Left ventricle myocardium superior (tissue), 1 donor: ENCODE results near the gene IRF2BPL. TPM values are rescaled to one million over a fixed set of nuclear protein-coding genes. Genes with fewer than 3 reads are reported as not detected.

ENCODE experiments used
- ATAC-seq: fragments of 200-7000 bp; cut with Tn5 transposase; one replicate; pipeline ENCODE4 v1.9.1; 2020; ENCODE audit warnings: mild to moderate bottlenecking, moderate library complexity
- DNase-seq: peaks from one replicate; pipeline ENCODE4 v3.0.0-alpha.2; 2020
- intact Hi-C: fragments of 100-400 bp; cut with micrococcal nuclease; formaldehyde crosslinking; loops from one replicate; pipeline ENCODE4 v1.11.0; 2022
- total RNA-seq: library from RNA; stranded (reverse); fragmentation: NEBNext Ultra II Directional; extraction: Animal tissue kit (Norgen Biotek cat#: 25700); gene quantifications from one replicate; pipeline ENCODE4 v1.2.1, GENCODE V29; 2021
- donor health status: DM: no; HTN: yes; CAD: no; lungs with severe emphysema.

The IRF2BPL gene
- total RNA-seq, 1 donor from 2014 or later = 42.8 TPM

DNA sequence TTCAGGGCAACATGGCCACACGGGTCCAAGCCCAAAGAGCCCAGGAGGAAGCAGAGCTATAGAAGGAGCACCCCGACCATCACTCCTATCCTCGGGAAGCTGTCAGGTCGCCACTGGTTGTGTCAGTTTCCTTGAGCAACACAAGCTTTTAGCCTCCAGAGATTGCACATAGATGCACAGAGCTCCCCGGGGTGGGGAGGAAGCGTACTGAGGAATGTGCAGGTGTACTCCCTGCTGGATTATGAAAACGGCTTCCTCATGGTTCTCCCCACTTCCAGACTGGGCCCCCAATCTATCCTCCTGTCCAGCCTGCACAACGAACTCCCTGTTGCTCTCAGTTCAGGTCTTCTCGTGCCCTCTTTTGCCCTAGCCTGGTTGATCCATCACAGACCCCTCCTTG lies 30.3 kb upstream of the IRF2BPL start:
- ATAC-seq = no peak
- intact Hi-C loops = no loop called here
- no peak for DNase-seq

DNA sequence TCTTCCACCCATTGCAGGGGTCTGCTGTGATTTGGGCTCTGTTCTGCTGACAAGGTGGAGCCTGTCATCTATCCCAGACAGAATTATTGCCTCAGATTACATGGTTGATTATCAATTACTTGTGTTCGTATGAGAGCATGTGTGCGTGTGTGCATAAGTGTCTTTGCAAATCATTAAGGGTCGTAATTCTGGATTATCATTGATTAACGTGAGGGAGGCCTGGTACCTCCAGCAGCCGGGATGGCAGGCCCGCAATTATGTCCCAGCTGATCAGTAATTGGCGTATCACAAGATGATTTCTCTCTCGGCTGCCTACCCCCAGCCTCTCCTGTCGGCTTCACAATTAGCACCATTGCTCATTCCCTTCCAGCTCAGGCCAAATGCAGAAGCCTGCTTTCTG lies 29.6 kb upstream of the IRF2BPL start:
- ATAC-seq = no peak
- intact Hi-C loops = no loop called here
- no peak for DNase-seq

DNA sequence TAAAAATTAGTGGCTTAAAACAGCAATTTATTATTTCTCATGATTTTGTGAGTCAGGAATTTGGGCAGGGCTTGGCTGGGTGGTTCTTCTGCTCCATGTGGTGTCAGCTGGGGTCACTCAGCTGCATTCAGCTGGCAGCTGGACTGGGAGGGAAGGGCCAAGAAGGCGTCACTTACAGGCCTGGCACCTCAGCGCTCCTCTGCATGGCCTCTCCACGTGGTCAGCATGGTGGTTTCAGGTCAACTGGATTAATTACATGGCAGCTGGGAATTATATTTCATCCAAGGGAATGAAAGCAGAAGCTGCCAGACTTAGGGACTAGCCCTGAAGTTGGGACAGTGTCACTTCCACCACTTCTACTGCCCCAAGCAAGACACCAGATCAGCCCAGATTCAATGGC lies 27.5 kb upstream of the IRF2BPL start:
- no peak for ATAC-seq
- intact Hi-C loops = no loop called here
- DNase-seq = no peak

DNA sequence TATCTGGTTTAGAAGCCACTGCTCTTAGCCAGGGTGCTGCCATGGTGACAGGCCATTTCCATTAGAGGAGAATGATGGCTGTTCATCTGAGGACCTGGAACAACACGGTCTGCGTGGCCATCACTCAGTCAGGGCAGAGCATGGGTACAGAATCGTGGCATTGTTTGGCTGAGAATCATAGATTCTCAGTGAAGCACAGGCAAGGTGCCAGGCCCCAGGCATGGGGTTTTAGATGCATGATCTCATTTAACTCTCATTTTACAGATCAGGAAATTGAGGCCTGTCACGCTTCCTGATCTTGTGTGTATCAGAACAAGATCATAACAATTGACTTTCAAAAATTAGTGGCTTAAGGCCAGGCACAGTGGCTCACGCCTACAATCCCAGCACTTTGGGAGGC lies 26.8 kb upstream of the IRF2BPL start:
- ATAC-seq (no peak), DNase-seq (no peak)
- intact Hi-C loops = no loop called here

DNA sequence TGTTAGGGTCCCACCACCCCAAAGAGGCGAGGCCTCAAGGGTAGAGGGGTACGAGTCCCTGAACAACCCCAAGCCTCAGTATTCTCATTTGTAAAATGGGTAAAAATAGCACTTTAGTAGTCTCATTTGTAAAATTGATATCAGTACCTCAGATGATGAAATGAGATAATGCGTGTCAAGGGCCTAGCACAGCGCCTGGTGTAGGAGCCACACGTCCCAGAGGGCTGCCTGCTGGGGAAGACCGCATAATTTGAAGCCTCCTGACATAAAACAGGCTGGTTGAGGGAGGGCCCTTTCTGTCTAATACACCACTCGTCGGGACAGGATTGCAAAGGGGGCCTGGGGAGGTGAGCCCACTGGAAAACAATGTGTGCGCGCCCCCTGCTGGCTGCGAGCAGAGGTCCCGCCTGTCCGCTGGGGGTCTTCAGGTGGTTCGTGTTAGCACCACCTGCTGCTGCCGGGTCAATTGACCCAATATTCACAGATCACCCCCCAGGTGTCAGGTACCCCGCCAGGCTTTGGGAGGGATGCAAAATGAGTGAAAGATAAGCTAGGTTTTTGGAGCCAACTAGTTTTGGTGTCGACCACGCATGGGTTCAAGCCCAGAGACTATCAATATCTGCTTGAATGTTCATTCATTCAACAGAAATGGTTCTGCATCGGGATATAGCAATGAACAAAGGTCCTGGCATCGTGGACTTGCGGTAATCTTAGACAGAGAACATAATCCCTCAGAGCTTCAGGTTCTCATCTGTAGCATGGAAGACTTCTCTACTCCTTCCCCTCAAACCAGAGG lies 24.7 kb upstream of the IRF2BPL start:
- intact Hi-C loops = loop anchor here (5.0 kb wide), 1 partner anchor 141 kb away; no protein-coding TSS in a partner anchor

DNA sequence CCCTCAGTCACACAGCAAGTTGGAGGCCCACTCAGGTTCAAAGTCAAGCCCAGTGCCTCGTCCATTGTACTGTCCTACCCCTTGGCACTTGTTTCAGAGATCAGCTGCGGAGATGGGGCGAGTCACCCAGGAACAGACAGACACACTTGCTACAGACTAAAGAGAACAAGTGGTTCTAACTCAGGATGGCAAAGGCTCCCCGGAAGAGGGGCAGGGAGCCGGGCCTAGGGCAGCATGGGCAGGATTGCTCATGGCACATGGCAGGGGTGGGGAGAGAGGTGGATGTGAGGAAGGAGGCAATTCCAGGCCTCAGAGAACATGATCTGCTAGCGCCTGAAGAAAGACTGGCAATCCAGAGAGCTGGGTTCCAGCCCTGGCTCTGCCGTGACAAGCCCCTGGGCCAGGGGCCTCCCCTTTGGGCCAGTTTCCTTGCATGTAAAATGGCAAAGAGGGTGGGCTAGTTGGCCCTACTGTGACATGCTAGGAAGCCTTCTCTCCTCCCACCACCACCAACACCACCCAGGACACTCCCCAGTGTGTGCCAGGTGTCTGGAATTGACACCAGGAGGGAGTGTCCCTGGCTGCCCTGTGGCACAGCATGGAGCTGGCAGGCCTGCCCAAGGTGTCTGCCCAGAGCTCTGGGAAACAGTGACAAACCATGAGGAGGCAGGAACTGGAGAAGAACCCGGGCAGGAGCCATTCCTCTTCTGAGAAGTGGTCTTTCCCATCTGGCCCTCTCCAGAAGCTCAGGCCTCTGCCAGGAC lies 24.0 kb upstream of the IRF2BPL start:
- DNase-seq (peak; percentile 69), ATAC-seq (peak; percentile 72)
- intact Hi-C loops = loop anchor here (5.0 kb wide), 1 partner anchor 140 kb away; no protein-coding TSS in a partner anchor

More for the DNA sequence above, 24.7 kb upstream of the IRF2BPL start:
- DNase-seq = peak; percentile 89
- ATAC-seq = peak; percentile 74

DNA sequence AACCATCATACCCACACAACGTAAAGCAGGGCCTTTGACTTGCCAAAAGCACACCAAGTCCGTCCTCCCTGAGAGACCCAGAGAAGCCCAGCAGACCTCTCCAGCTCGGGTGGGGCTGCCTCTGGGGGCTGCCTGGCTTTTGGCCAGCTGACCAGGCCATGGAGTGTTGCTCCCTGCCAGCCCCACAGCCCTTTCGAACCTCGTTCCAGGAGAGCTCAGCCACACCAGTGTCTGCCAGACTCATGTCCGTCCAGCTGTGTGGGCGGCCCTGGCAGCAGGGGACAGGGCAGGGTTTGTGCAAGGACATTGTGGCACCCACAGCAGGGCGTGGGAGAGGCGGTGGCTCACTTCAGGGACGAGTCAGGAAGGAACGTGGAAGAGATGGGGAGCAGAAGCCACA lies 22.6 kb upstream of the IRF2BPL start:
- peak; percentile 85 for ATAC-seq
- intact Hi-C loops = loop anchor here (5.0 kb wide), 1 partner anchor 139 kb away; no protein-coding TSS in a partner anchor

DNA sequence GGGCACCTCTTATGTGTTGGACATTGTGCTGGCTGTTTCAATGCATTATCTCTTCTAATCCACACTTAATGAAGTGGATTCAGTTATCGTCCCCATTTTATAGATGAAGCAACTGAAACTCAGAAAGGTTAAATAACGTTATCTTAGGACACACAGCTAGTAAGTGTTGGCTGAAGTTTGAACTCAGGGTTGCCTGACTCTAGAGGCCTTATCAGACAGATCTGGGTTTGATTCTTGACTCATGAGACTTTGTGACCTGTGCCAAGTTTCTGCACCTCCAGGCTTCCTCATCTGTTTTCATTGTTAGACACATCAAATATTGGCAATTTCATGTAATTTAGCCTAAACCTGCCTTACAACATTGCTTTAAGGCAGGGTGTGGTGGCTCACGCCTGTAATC lies 18.2 kb upstream of the IRF2BPL start:
- intact Hi-C loops = no loop called here
- no peak for ATAC-seq
- no peak for DNase-seq

More for the DNA sequence above, 22.6 kb upstream of the IRF2BPL start:
- peak; percentile 85 for DNase-seq

DNA sequence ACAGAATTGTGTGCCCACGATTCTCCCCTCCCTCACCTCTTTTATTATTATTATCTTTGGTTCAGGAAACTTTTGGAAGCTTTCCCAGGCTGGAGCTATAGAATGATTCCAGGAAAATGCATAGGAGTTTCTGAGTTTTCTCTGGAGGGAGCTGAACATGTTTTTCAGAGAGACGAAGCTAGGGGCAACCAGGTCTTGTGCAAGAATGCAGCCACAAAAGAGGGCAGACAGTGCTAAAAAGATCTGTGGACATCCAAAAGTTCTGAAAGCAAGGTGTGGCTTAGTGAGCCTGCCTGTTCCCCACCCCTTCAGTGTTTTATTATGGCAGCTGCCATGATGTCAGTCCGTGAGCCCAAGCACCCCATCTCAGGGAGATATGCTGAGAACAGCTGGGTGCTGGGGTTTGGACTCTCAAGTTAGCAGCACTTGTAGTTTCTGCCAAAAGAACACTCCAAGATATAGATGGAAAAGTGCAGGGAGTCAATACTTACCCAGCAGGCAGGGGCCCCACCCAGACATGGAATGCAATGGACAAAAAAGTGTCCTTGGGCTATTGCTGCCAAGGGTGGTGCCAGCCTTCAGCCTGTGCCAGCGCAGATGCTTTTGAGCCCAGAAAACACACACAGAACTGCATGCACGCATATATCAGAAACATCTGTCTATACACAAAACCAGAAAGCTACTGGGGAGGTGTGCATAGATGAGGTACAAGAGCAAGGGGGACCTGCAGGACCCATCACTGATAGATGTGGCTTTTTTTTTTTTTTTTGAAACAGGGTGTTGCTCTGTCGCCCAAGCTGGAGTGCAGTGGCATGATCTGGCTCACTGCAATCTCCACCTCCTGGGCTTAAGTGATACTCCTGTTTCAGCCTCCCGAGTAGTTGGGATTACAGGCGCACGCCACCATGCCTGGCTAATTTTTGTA lies 17.0 kb upstream of the IRF2BPL start:
- peak; percentile 58 for DNase-seq
- intact Hi-C loops = no loop called here
- peak; percentile 26 for ATAC-seq

DNA sequence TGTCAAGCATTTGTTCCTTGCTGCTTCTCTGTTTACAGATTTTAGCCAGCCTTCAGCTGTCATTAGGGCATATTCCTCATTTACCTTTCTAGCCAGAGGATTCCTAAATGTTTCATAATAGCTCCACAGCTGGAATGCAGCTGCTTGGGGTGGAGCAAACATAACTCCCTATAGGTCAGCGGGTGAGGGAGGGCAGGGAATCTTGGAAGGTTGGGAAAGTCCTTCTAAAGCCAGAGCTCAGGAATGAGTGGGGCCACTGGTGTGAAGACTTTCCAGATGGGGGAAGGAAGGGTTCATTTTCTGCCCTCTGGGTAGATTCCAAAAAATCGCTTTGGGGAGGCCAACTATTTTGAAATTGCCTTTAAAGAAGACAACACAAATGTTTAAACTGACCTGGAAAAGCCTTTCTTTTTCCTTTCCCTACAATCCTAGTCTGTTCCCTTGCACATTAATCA lies 16.3 kb upstream of the IRF2BPL start:
- peak; percentile 60 for DNase-seq
- intact Hi-C loops = no loop called here
- peak; percentile 33 for ATAC-seq

DNA sequence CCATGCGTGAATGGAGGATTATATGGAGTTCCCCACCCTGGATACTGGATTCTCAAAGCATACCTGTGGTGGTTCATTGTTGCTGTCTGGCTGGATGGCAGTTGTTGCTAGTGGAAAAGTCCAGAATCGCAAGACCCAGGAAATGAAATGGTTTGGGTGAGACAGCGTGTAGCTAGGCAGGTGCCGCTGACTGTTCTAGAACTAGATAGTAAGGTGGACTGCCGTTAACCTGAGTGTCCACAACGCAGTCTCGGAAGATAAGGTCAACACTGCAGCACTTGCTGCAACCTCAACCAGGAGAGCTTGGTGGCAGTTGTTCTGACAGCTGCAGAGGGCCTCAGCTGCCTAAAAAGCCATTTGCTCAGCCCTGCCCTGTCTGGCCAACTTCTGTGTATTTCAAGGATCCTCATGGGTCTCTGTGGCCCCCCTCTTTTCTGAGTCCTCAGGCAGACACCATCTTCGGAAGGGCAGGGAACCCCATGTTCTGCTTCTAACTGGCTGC lies 15.5 kb upstream of the IRF2BPL start:
- intact Hi-C loops = no loop called here

DNA sequence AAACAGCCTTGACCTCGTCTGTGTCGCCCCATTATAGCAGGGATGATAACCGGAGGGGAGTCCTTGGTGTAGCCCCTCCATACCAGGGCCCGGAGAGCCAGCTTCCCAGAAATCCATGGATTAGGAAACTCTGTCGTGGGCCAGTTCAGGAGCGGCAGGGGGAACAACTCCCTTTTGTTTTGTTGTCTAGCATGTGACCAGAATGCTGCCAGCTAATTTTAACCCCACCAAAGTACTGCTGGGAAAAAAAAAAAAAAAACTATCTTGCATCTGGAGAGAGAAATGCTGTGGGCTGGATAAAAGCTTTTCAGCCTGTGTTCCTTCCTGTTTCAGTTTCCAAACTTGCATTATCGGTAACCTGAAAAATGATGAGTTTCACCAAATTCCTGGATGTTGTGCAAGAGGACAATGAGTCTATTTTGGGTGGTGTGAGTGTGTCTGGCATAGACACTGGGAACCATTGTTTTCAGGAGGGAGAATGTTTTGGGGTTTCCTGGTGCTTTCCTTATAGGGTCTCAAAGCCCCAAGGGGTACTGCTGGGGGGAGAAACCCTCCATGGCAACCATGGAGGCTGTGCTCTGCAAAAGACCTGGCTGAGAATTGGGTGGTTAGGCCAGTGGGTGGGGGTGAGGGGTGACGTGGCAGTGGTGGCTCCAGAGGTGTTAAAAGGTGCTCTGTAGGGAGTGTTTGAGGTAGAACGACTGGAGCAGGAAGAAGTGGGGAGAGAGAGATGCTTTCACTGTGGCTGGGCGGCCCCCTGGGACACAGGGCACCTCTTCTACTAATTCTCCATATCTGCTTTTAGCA lies 14.9 kb upstream of the IRF2BPL start:
- DNase-seq (peak; percentile 55), ATAC-seq (peak; percentile 18)
- intact Hi-C loops = no loop called here

More for the DNA sequence above, 15.5 kb upstream of the IRF2BPL start:
- no peak for DNase-seq
- ATAC-seq = no peak

DNA sequence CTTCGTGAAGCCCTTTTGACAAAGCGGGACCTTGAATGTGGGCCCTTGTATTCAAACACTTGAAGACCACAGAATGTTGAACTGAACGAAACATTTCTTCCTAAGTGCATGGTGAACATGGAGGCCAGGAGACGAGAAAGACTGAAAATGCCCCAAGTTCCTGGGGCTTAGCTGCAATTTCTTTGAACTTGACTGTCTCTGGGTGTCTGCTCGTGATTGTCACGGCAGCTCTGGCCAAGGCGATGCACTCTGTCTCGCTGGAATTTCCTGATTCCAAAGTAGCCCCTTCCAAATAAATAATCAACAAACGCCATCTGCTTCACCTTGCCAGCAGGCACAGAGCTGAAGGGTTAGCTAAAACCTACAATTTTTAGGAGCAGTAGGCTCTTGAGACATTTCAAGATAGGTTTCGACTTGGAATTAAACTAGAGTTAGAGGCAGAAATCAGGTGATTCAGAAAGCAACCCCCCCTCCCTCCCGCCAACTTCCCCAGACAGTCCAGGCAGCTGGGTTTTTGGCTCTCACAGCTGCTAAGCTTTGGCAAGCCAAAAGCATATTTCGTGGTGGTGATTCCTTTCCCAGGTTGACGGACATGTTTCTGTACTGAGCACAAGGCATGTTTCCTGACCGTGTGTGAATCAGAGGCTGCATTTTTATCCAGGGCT lies 13.5 kb upstream of the IRF2BPL start:
- intact Hi-C loops = no loop called here
- DNase-seq (peak; percentile 63), ATAC-seq (peak; percentile 42)

DNA sequence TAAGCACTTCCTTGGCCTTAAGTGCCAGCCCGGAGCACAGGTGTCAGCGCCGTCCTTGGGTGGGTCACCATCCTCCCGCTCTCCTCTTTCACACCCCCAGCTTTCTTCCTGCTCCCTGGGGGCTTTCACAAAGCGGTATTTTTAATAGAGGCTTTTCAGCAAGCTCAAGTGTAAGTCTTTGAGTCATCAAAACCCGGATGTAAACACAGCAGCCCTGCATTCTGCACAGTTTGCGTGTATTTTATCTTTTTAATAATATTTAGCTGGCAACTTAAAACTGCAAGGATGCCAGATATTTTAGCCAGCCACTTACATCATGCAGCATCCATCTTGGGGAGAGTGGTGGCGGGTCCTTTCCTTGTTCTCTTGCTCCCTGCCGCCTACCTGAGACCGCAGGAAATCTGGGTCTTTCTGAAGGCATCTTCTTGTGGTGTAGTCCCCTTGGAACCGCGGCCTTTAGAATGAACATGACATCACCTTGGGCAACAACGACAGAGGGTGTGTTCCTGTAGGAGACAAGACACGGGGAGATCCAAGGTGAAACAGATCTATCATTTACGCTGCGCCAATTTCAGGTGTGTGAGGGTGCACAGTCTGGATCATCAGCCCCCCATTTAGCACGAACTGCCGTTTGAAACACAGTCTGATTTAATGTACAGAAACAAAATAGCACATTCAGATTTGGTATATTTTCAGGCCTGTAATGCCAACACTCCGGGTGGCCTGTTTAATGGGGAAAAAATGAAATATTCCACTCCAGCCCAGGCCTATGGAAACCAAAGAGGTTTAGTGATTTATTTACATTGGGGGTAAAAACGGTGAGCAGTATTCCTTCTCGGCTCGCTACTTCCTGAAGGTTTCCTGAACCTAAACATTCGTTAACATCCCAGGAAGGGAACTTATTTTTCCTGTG lies 12.5 kb upstream of the IRF2BPL start:
- DNase-seq (no peak), ATAC-seq (peak; percentile 0)
- intact Hi-C loops = no loop called here

DNA sequence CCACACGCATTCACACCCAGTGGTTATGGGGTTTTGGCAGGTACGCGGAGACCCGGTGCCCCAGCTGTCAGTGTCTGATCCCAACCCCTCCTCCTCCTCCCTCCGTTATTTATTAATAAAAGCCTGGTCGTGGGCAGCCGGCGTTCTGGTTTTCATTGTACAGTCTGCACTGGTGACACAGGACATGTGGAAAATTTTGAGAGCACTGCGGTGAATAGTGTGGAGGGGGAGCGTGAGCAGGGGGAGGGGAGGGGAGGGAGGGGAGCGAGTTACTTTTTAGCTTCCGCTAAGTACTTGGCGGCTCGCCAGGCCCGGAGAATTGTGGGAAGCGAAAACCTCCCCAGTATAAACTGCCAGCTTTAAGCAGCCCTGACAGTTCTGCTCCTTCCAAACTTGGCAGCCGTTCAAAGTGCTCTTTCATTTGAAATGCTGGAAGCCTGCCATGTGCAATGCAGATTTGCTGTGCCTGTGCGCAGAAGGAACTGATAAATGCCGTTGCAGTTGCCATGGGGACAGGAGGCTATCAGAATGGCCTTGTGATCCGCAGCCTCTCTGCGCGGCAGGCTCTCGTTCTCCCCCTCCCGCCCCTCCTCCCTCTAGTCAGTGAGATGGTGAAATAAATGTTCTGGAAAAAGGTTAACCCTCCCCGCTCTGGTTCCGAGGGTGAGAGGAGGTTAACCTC lies 11.7 kb upstream of the IRF2BPL start:
- ATAC-seq (peak; percentile 83), DNase-seq (peak; percentile 100)
- intact Hi-C loops = no loop called here
